Aorta (tissue), 5 donors: ENCODE results near the gene CD200R1. TPM values are rescaled to one million over a fixed set of nuclear protein-coding genes. Genes with fewer than 3 reads are reported as not detected.

ENCODE experiments used
- ATAC-seq: fragments of 200-7000 bp; cut with Tn5 transposase; one replicate; pipeline ENCODE4 v1.9.1; 2022; ENCODE audit warnings: moderate library complexity; ENCODE audit not compliant: low FRiP score
- DNase-seq, 2 donors: peaks; one replicate each; pipeline ENCODE4 v3.0.0-alpha.2; 2020
- H3K27ac ChIP-seq, 2 donors: one replicate each; pipeline ENCODE4 v1.5.1; 2013; ENCODE audit warnings: low read length in 2 of 2, mild to moderate bottlenecking in 2 of 2, moderate library complexity in 2 of 2, control low read depth in 1 of 2, inconsistent platforms in 1 of 2, low read depth in 1 of 2
- H3K27me3 ChIP-seq, 2 donors: one replicate each; pipeline ENCODE4 v1.6.1; 2013; ENCODE audit warnings: control low read depth in 1 of 2, low read length in 1 of 2, mild to moderate bottlenecking in 1 of 2, moderate library complexity in 1 of 2; ENCODE audit not compliant: insufficient read depth in 2 of 2, control insufficient read depth in 1 of 2
- H3K36me3 ChIP-seq, 2 donors: one replicate each; pipeline ENCODE4 v1.6.1; 2013; ENCODE audit warnings: control low read depth in 1 of 2, low read length in 1 of 2, mild to moderate bottlenecking in 1 of 2; ENCODE audit not compliant: insufficient read depth in 2 of 2, control insufficient read depth in 1 of 2
- H3K4me1 ChIP-seq, 2 donors: one replicate each; pipeline ENCODE4 v1.6.1; 2013; ENCODE audit warnings: low read length in 2 of 2, control low read depth in 1 of 2, mild to moderate bottlenecking in 1 of 2, moderate library complexity in 1 of 2; ENCODE audit not compliant: insufficient read depth in 2 of 2, control insufficient read depth in 1 of 2
- H3K4me3 ChIP-seq, 2 donors: one replicate each; pipeline ENCODE4 v1.5.1; 2013; ENCODE audit warnings: low read length in 2 of 2, control low read depth in 1 of 2, mild to moderate bottlenecking in 1 of 2
- H3K9me3 ChIP-seq: one replicate; pipeline ENCODE4 v1.6.1; 2013; ENCODE audit warnings: mild to moderate bottlenecking, low read length; ENCODE audit not compliant: control insufficient read depth
- WGBS, 2 donors: extraction: QIAGEN DNeasy Blood & Tissue Kit; methylation state at CpG; one replicate each; pipeline ENCODE4 v1.1.7; 2013; 5-methylcytosine and 5-hydroxymethylcytosine counted together
- intact Hi-C, 2 donors: fragments of 100-400 bp; cut with DNase I; formaldehyde crosslinking; loops; one replicate each; pipeline versions ENCODE4 v1.14.2 to v1.15.0; 2022
- polyA plus RNA-seq, 2 donors: library from polyadenylated mRNA; stranded (reverse); fragments of 200-250 nt; gene quantifications; one replicate each; pipeline ENCODE4 v1.2.3, GENCODE V29; 2013
- total RNA-seq, 2 donors: library from RNA; stranded (reverse); fragmentation: NEBNext Ultra II Directional; extraction: Animal tissue kit (Norgen Biotek cat#: 25700); gene quantifications; one replicate each; pipeline ENCODE4 v1.2.1, GENCODE V29; 2021
- donor health status: healthy with polysubstance abuse.
- donor health status: Bipolar disorder and iron deficiency.
- donor health status: DM: no; HTN: no; CAD: no.
- donor health status: DM: no; HTN: no; CAD: no.
- donor health status: DM: yes; HTN: yes; CAD: no.

Gene CD200R1
- total and polyA plus RNA-seq, 4 donors, result 0.18 to 6.5 (median 1.7) TPM

GRCh38 chr3:112884678-112885290 is 90.1 kb downstream of the CD200R1 start:
- no peak overlapping the region for H3K27ac ChIP-seq
- H3K27me3 ChIP-seq, result no peaks in the 10 kb centered on the region
- DNase-seq (no peak), ATAC-seq (no peak)
- no peaks in the 10 kb centered on the region for H3K36me3 ChIP-seq
- intact Hi-C loops, result no loop called here
- H3K9me3 ChIP-seq, result no peaks in the 10 kb centered on the region
- H3K4me1 ChIP-seq, result no peaks in the 10 kb centered on the region
- 80 to 81% methylated on average over 4 of the region's 4 CpGs for WGBS, 2 donors
- no peak overlapping the region for H3K4me3 ChIP-seq

GRCh38 chr3:112881891-112882290 is 93.0 kb downstream of the CD200R1 start:
- no peaks in the 10 kb centered on the region for H3K36me3 ChIP-seq
- intact Hi-C loops, result no loop called here
- whole genome bisulfite sequencing, 2 donors, result 70 to 79% methylated on average over 4 of the region's 4 CpGs
- no peaks in the 10 kb centered on the region for H3K9me3 ChIP-seq
- H3K27me3 ChIP-seq, result no peaks in the 10 kb centered on the region
- H3K4me1 ChIP-seq, result no peaks in the 10 kb centered on the region
- DNase-seq, result no peak
- no peak overlapping the region for H3K4me3 ChIP-seq
- H3K27ac ChIP-seq, result no peak overlapping the region
- ATAC-seq, result no peak

GRCh38 chr3:112875561-112875960 is 99.3 kb downstream of the CD200R1 start:
- Histone ChIP-seq H3K36me3 (no peaks in the 10 kb centered on the region), H3K27ac (no peak overlapping the region), H3K27me3 (no peaks in the 10 kb centered on the region), H3K4me3 (no peak overlapping the region), H3K9me3 (peaks cover 5% of the 10 kb centered on the region), H3K4me1 (no peaks in the 10 kb centered on the region)
- ATAC-seq (no peak), DNase-seq (no peak)
- 77 to 79% methylated on average over 2 of the region's 2 CpGs for WGBS, 2 donors
- intact Hi-C loops, result no loop called here

GRCh38 chr3:112874725-112875124 is 100.2 kb downstream of the CD200R1 start:
- intact Hi-C loops, result no loop called here
- H3K27ac ChIP-seq, result no peak overlapping the region
- no peaks in the 10 kb centered on the region for H3K27me3 ChIP-seq
- H3K36me3 ChIP-seq, result no peaks in the 10 kb centered on the region
- no peak for DNase-seq
- no peak overlapping the region for H3K4me3 ChIP-seq
- H3K4me1 ChIP-seq, result no peaks in the 10 kb centered on the region
- no peak for ATAC-seq
- peaks cover 6% of the 10 kb centered on the region for H3K9me3 ChIP-seq

GRCh38 chr3:112873632-112874031 is 101.3 kb downstream of the CD200R1 start:
- peaks cover 6% of the 10 kb centered on the region for H3K9me3 ChIP-seq
- WGBS, 2 donors, result 73 to 76% methylated on average over 2 of the region's 2 CpGs
- intact Hi-C loops, result no loop called here

GRCh38 chr3:112871735-112872134 is 103.2 kb downstream of the CD200R1 start:
- H3K36me3 ChIP-seq, result no peaks in the 10 kb centered on the region
- WGBS, 2 donors, result 79 to 81% methylated on average over 3 of the region's 3 CpGs
- H3K9me3 ChIP-seq, result peaks cover 6% of the 10 kb centered on the region
- intact Hi-C loops, result no loop called here
- H3K27ac ChIP-seq, result no peak overlapping the region
- ATAC-seq (peak; percentile 38), DNase-seq (no peak)
- H3K4me1 ChIP-seq, result no peaks in the 10 kb centered on the region
- H3K4me3 ChIP-seq, result no peak overlapping the region
- no peaks in the 10 kb centered on the region for H3K27me3 ChIP-seq

More at GRCh38 chr3:112873632-112874031, 101.3 kb downstream of the CD200R1 start:
- Histone ChIP-seq H3K4me3 (no peak overlapping the region), H3K4me1 (no peaks in the 10 kb centered on the region), H3K36me3 (no peaks in the 10 kb centered on the region), H3K27me3 (no peaks in the 10 kb centered on the region), H3K27ac (no peak overlapping the region)
- ATAC-seq (no peak), DNase-seq (no peak)

Other genes with a start within 250 kb of the CD200R1 start
- not detected for gene CD200R1L, start 128.2 kb downstream of the CD200R1 start, total RNA-seq
- not detected for gene CD200R1L, start 128.2 kb downstream of the CD200R1 start, polyA plus RNA-seq
- gene GTPBP8, start 15.9 kb upstream of the CD200R1 start, total RNA-seq, result 10 to 100 TPM; 14.2 to 15.5 TPM
- 10 to 100 TPM; 14.1 to 14.3 TPM for gene GTPBP8, start 15.9 kb upstream of the CD200R1 start, polyA plus RNA-seq
- 100 to 1,000 TPM in 1 of 2 donors, 10 to 100 TPM in 1; 45.1 to 164 TPM for gene BOC, start 236.5 kb upstream of the CD200R1 start, total RNA-seq
- 1 to 10 TPM; 6.6 to 8.5 TPM for gene BOC, start 236.5 kb upstream of the CD200R1 start, polyA plus RNA-seq